Activated CD4-positive, alpha-beta T cell treated with anti-CD3 and anti-CD28 coated beads, Interleukin-2, amount 50 U/mL, for 24 hours (primary cell): ENCODE measurements around the gene OAF.
A peak's percentile ranks its signal among the peaks of the same experiment; 100 is the strongest.
"Not testable (repeated sequence)": the region's sequence is repeated elsewhere in the genome, so short reads cannot be mapped to it uniquely, and the experiment has no call there.

Experiments
- DNase-seq, 2 donors: peaks; one replicate each; pipeline ENCODE4 v3.0.0-alpha.2; 2020; ENCODE audit warnings: low read depth in 1 of 2, low spot score in 1 of 2

OAF gene

DNA sequence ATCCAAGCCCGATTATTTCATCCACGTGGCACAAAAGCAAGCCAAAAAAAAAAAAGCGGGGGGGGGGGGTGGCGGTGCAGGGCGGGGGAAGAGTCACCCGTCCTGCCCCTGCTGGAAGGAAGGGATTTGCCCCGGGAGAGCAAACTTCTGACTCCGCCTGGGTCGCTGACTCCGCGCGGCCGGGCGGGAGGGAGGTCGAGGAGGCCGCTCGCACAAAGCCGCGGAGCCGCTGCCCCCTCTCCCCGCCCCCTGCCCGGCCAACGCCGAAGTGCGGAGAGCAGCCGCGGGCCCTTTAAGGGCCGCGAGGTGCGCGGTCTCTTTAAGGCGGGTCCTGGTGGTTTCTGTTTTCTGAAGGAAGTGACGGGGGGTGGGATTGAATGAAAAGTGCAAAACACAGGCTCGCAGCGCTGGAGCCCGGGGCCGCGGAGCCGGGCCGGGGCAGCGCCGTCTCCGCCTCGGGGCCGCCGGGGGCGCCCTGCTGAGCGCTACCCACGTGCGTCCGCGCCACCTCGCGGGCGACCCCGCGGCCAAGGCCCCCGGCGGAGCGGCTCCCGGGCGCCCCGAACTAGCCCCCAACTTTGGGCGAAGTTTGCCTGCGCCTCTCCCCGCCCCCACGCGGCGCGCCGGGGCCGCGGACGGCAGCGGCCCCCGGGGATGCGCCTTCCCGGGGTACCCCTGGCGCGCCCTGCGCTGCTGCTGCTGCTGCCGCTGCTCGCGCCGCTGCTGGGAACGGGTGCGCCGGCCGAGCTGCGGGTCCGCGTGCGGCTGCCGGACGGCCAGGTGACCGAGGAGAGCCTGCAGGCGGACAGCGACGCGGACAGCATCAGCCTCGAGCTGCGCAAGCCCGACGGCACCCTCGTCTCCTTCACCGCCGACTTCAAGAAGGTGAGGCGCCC is at the start of gene OAF:
Gene OAF (plus strand): TSS at position 407 of the 896 bp plus-strand sequence. CDS start 248 bp downstream, at position 655.
- DNase-seq = peak; percentile 25 to 38

DNA sequence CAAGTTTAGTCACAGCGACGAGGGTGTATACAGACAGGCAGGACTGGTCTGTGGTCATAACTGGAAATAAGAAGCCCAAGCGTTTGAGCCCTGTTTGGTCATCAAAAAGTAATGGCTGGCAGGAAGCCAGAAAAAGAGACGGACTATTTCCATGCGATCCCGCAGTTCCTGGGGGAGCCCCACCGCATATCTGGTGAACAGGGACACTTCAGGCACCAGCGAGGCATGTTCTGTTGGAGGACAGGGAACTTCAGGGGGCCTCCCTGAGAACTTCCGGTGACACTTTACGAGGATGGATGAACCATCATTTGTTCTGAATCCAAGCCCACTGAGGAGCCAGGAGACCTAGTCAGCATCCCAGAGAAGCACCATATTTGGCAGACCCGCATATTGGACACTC is 43.2 kb upstream of the OAF start:
- DNase-seq = no peak

DNA sequence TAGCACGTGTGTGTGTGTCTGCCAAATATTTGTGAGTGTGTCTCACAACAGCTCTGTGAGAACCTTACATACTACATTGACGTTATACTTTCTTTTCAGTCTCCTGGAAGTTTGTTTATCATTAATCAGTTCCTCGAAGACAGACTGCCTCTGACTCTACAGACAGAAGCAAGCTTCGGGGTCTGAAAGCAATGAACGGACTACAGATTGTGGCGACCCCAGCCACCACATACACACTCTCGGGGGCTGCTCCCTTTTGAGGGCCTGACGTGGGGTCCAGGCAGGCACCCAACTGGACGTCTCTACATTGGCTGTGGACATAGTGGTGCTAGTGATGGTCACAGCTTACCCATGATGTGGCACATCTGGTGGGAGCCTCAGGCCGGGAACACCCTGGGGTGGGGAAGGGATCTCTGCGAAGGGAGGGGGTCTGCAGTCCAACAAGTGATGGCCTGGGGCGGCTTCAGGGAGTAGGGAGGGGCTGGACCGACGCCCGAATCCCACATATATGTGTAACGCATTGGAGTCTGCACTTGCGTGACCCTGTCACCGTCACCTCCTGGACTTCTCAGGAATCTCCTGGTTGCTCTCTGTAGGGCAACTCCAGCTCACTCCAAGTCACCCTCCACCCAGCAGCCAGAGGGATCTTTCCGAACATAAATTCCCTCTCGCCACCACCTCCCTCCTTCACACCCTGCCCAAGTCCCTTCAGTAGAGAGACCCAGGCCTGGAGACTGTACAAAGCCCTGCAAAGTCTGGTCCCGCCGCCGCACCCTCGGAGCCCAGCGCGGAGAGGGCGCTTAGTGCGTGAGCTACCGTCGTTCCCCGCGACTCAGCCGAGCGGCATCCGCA is 42.5 kb upstream of the OAF start:
- DNase-seq = no peak

DNA sequence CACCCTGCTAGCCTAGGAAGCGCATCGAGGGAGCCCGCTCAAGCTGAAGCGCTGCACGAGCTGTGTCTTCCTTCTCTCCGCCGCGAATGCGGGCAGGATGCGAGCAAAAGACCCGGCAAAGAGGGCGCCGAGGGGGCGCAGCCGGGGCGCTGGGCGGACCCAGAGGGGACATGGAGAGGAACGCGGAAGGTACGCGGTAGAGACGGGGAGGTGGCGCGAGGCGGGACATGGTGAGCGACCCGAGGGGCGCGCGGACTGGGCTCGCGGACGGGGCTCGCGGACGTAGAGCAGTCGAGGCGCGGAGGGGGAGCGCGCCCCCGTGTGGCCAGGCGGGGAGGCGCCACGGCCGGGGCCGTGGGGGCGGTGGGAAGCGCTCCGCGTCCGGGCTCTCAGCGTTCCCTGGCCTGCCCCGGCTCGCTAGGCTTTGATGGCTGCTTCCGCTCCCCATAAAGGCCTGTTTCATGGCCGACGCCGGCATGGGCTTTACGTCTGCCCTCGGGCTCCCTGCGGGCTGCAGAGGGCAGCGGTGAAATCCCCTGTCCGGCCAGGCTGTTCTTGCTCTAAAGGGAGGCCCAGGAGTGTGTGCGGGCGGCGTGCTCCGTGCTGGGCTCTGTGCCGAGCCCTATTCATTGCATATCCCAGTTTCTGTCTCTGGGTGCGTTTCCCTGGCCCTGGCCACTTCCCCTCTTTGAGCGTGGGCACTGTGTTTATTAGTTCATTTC is 41.7 kb upstream of the OAF start:
- peak in 1 of 2 donors; percentile 34 for DNase-seq

DNA sequence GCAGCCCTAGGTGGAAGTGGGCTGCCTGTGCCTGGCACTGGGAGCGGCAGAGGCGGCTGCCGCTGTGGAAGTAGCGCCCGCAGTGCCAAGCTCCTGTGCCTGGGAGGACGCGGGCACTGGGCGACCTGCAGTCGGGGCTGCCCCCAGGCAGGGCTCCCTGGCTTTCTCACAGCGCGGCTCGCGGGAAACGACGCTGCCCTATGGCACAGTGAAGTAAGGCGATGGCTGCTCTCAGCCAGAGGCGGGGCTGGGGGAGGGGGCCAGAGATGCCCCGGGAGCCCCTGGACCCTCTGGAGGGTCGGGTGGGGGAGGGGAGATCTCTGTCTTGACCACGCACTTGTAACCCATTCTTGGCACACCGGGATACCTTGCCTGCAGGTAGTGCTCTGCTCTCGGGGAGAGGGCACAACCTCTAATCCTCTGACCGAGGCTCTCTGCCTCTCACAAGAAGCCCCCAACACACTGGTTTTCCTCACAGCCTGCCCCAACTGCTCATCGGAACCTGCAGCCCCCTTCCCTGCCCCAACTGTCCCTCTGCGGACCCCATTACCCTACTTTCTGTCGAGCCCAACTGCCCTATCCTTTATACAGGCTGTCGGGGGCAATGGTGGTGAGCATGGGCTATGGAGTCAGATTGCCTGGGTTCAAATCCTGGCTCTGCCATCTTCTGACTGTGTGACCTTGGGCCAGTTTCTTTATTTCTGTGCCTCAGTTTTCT is 40.7 kb upstream of the OAF start:
- no peak for DNase-seq

DNA sequence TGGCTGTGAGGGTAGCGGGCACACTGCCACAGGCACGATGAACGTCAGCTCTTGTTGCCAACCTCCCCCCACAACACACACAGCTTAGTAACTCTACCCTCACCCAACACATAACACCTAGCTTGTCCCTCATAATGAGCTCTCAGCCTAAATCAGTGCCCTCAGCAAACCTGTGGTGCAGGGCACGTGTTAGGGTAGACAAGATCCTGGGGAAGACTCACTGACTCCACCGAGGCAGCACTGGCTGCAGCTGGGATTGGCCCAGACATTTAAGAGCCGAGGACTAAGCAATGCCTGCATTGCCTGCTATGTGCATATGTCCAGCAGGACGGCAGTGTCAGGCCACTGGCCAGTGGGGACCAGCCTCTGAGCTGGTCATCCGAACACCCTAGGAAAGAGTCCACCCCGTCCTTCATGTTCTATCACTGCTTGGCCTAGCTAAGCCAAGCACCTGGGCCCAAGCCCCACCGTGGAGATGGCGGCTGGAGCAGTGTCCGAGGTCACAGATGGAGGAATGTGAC is 40.0 kb upstream of the OAF start:
- no peak for DNase-seq

DNA sequence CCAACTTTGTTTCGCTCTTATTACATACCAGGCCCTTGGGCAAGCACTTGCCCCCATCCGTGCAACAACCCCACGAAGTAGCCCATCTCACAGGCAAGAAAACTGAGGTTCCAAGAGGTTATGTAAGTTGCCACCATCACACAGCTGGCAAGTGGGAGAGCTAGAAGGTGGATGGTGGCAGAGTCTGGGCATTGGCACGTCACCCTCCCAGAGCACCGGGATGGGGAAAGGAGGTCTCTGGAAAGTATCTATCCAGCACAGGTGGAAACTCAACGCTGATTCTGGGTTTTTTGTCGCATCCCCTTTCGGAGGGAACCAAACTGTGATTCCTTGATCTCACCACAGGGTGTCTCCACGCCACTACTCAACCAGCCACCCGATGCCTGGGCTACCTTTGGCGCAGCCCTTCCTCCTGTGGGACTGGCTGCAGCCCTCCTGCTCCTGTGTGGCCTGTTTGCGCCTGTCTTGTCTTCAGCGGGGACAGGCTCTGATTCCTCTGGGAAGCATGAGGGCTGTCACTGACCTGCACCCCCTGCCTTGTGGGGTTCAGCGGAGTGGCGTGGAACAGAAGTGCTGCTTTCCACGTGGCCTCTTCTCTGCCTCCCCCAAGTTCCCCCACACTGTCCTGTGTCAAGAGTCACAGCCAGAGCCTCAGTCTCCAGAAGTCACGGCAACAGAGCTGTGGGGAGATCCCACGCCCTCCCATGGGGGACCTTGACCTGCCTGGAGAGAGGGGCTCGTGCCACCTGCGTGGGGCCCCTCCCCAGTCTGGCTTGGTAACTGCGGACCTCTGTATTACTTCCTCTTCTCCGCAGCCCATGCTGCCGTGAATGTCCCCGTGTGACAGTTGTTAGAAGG is 38.5 kb upstream of the OAF start:
- DNase-seq = peak; percentile 17 to 31

DNA sequence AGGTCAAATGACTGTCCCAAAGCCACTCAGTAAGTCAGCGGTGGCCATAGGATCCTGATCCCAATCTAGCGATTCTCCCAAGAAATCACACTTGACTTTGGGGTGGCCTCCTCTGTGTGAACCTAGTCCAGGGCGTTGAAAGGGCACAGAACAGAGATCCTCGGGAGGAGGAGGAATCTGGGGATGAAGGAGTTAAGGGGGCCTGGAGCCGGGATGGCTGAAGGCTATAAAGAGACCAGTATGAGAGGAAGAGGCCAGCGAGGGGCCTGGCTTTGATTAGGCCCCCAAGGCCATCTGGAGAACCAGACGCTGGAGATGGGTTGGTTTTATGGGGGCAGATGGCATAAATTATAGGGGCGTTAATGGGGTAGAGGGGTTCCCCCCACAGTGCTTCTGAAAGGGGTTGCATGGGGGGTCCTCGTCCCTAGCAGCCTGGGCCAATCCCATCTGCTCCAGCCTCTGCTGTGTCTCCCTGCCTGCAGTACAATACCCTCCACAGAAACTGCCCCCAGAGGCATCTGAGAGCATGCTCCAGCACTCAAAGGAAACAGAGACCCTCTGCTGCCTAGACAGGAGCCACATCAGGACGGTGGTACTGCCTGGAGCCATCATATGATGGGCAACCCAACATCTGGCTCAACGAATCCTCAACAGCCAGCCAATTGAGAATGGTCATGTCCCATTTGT is 37.7 kb upstream of the OAF start:
- DNase-seq = no peak

DNA sequence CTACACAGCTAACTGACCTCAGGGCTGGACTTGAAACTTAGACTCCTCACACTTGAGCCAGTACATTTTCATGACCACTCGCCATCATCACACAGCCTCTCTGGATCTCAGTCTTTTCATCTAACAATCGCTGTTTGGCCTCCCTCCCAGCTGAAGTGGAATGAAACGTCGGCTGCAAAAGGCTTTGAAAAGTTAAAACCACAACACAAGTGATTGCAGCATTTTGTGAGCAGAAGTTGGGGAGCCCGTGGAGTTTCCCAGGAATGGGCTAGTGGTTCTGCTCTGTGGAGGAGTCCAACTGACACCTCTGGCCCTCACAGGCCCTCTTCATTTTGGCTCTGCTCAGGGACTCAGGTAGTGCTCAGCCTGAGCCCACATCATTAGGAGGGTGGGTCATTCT is 37.0 kb upstream of the OAF start:
- no peak for DNase-seq

DNA sequence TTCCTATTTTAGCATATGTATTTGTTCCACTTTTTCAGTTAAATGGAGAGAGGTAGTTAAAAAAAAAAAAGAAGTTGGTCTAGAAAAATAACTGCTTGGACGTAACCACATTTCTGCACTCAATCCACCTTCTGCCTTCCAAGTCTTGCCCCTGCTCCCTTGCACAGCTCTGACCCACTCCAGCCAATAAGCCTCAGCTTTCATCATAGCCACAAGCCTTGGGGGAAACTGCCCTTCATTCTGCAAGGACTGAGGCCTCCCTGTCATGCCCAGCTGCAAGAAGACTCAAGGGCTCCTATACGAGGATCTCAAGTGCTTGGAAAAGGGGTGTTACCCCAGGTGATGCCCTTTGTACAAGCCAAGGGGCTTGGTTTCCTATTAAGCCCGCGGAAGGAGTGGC is 36.0 kb upstream of the OAF start:
- DNase-seq = no peak

DNA sequence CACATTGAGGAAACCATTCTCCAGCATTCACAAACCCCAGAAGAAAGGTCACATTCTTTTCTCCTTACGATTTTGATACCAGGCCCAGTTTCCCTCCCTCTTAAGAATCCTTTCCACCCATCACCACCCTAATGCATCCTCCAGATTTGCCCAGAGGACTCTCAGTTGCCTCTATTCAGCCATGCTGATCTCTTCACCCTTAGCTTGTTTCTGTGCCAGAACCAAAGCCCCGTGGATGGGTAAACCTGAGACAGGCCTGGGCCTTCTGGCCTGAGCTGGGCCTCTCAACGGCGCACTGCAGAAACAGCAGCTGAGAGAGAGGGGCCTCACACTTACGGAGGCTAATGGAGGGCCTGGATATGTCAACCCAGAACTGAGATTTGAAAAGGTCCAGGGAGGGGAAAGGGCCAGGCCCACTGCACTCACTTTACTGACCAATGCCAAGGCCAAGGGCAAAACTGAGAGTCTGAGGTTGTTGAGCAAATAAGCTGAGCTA is 32.2 kb upstream of the OAF start:
- DNase-seq = no peak

DNA sequence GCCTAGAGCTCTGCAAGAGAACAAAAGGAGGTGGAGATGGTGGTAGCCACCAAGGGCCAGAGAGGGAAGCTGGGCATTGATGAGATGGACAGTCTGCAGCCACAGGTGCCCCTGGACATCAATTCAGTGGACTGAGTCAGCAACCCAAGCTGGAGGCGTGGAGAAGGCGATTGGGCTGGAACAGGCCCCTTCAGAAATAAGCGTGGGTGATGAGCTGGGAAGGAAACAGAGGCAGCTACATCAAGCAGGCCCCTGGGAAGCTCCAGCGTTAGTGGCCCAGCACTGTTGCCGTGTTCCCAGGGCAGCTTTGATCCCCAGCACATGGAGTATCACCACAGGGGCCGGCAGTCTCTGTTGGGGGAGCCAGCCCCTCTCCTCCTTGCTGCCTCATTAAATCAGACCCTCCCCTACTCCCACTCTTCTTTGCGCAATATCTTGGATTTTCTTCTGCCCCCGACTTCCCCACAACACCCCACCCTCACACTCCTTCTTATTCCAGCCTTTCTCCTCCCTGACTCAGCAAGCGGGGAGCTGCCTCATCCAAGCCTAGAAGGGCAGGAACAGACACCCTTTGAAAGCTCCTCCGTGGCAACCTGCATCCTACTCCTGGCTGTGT is 31.7 kb upstream of the OAF start:
- DNase-seq = no peak

DNA sequence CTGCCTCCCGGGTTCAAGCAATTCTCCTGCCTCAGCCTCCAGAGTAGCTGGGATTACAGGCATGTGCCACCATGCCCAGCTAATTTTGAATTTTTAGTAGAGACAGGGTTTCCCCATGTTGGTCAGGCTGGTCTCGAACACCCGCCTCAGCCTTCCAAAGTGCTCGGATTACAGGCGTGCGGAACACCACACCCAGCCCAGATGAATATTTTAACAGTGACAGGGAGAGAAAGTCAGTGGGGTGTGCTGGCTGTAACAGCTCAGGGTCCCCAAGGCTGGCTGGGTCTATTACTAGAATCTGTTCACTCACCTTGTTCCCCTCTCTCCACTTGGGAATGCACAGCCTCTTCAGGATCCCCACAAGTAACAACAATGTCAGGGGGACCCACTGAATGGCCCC is 30.8 kb upstream of the OAF start:
- DNase-seq = not testable (repeated sequence)

DNA sequence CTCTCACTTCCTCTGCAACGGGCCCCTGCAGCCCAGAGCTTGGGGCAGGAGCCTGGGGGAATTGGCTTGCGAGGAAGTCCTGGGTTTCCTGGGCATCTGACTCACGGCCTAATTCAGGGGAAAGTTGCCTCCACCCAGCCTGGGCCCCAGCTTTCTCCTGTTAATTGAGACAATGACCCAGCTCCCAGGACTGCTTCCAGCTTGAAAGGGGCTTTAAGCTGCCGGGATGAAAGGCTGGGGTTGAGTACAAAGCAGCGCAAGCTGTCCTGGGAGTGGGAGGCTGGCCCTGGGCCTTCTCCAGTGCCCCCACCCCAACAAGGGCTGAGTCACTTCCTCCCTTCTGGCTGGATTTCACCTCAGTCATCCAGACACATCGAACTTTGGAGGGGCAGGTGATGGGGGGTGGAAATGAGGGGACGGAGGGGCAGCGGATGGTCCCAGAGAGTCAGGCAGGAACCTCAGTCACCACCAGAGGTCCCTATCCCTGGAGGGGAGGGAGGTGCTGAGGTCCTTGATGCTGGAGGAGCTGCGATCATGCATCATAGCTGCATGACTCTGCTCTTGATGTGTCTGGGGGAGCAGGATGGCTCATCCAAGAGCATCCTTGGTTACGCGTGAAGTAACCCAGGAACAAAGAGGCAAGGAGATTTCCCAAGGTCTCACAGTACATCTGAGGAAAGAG is 30.1 kb upstream of the OAF start:
- DNase-seq = no peak

DNA sequence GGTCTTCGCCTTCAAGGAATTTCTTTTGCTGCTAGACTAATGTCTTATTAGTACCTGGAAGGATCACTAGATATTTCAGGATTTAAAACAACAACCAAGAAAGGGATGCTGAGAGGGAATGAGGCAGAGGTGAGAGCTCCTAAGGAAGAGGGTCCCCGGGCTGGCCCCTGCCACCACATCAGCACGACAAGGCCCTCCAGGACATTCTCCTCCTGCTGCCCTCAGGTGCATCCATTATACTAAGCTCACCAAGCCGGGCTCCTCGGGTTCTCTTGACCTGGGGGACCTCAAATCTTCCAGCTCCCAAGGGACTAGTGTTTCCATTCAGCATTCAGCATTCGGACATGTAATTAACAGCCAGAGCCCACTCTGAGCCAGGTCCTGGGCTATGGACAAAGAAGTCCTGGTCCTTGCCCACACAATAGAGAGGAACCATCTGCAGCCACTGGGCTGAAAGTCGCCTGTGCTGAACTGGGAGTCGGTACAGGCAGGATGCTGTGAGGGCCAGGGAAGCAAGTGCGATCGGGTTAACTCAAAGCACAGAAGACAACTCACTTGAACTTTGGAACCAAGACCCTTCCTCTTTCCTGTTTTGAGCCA is 29.4 kb upstream of the OAF start:
- DNase-seq = no peak

DNA sequence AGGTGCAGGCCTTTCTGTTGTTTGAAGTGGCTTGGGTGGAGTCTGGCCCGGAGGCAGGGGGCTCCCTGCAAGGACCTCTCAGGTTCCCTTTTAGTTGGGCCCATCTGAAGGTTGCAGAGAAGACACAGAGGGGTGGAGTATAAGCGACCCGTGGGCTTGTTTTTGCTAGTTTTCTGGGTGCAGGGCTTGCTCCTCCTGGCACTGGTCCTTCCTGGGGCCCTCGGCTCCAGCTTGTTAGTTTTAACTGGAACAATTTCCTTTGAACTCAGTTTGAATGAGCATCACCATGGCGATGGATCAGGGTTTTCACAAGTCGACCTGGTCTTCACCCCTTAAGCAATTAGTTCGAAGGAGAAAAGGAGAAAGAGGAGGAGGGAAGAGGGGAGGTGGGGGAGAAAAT is 28.5 kb upstream of the OAF start:
- no peak for DNase-seq

DNA sequence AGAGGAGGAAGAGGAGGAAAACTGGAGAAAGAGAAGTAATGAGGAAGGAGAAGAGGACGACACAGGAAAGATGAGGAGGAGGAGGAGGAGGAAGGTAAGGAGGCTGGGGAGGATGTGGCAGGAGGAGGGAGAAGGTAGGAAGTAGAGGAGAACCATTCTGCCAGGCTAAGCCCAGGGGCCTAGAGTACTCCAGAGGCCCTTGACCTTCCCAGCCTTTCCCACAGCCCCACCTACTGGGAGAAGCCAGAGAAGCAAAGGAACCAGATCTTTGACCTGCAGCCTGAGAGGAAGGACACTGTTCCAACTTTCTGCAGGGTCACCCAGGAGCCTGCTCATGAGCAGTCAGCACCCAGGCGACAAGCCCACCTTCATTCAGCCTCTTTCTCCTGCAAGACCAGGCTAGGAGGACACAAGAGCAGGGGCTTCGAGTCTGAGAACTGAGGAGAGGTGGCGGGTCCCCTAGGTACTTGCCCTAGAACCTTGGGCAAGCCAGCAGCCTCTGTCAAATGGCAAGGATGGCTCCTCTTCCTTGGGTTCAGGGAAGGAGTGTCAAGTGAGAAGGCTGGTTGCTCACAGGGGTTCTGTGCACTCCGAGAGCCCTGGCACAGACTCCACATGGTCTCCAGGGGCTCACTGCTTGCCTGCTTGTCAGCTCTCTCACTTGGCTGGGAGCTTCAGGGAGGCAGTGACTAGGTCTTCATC is 27.9 kb upstream of the OAF start:
- no peak for DNase-seq
